Upper lobe of right lung (tissue), 1 donor: Measurements from ENCODE around the gene ASTN2. TPM values are rescaled to one million over a fixed set of nuclear protein-coding genes. Genes with fewer than 3 reads are reported as not detected.
A peak's percentile ranks its signal among the peaks of the same experiment; 100 is the strongest.

Experiments used
- ATAC-seq: fragments of 200-7000 bp; cut with Tn5 transposase; one replicate; pipeline ENCODE4 v1.9.1; 2020; ENCODE audit warnings: mild to moderate bottlenecking, moderate library complexity
- DNase-seq: peaks from one replicate; pipeline ENCODE4 v3.0.0-alpha.2; 2020
- H3K27ac ChIP-seq: fragments of 200-600 bp; one replicate; pipeline ENCODE4 v1.8.0; 2022
- H3K27me3 ChIP-seq: fragments of 200-600 bp; one replicate; pipeline ENCODE4 v1.8.0; 2022; ENCODE audit warnings: mild to moderate bottlenecking
- H3K36me3 ChIP-seq: fragments of 200-600 bp; one replicate; pipeline ENCODE4 v1.8.0; 2022
- H3K4me1 ChIP-seq: fragments of 200-600 bp; one replicate; pipeline ENCODE4 v1.8.0; 2022
- H3K4me3 ChIP-seq: fragments of 200-600 bp; one replicate; pipeline ENCODE4 v1.8.0; 2022; ENCODE audit warnings: mild to moderate bottlenecking
- H3K9me3 ChIP-seq: fragments of 200-600 bp; one replicate; pipeline ENCODE4 v1.8.0; 2022
- intact Hi-C: fragments of 100-400 bp; cut with DNase I; formaldehyde crosslinking; loops from one replicate; pipeline ENCODE4 v1.11.0; 2022
- total RNA-seq: library from RNA; stranded (reverse); fragmentation: NEBNext Ultra II Directional; extraction: Animal tissue kit (Norgen Biotek cat#: 25700); gene quantifications from one replicate; pipeline ENCODE4 v1.2.1, GENCODE V29; 2021
- TF ChIP-seq, protein P1 (sequence below): fragments of 200-600 bp; IDR thresholded peaks from one replicate; pipeline ENCODE4 v1.8.0; 2022; ENCODE audit warnings: antibody characterized with exemption
- donor health status: DM: no; HTN: yes; CAD: no; lungs with severe emphysema.

Gene ASTN2
- total RNA-seq, 1 donor from 2014 or later: 3.8 TPM

DNA sequence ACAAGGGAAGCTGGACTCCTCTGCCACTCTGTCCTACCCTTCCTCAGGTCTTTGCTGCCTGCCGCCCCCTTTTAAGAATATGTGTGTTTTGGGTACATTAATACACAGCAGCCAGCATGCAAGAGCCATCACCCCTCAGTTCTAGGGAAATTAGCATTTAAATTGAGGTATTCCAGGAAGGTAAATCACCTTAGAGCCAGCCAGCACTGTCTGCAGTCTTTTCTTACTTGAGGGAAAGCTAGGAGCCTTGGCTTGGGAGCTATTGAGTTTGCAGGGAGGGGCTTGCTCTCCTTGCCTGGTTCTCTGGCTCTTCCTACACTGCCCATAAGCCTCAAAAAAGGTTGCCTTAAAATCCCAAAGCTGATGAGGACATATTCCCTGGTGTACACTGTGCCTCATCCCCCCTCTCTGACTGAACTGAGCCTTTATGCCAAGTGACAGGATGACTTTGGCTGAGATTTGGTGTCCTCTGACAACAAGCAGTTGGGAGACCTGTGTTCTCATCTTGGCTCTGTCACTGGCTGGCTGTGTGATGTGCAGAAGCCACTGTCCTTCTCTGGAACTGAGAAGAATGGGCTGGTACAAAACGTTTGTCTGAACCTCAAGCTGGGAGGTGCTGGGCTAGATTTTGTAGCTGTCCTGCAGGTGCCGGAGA, 673.6 kb downstream of the ASTN2 start:
- Histone ChIP-seq H3K4me1 (no peaks in the 10 kb centered on the region), H3K9me3 (no peaks in the 10 kb centered on the region), H3K27me3 (no peaks in the 10 kb centered on the region), H3K27ac (no peak overlapping the region), H3K36me3 (no peaks in the 10 kb centered on the region), H3K4me3 (no peak overlapping the region)
- ATAC-seq: no peak
- TF ChIP-seq, protein P1, sequence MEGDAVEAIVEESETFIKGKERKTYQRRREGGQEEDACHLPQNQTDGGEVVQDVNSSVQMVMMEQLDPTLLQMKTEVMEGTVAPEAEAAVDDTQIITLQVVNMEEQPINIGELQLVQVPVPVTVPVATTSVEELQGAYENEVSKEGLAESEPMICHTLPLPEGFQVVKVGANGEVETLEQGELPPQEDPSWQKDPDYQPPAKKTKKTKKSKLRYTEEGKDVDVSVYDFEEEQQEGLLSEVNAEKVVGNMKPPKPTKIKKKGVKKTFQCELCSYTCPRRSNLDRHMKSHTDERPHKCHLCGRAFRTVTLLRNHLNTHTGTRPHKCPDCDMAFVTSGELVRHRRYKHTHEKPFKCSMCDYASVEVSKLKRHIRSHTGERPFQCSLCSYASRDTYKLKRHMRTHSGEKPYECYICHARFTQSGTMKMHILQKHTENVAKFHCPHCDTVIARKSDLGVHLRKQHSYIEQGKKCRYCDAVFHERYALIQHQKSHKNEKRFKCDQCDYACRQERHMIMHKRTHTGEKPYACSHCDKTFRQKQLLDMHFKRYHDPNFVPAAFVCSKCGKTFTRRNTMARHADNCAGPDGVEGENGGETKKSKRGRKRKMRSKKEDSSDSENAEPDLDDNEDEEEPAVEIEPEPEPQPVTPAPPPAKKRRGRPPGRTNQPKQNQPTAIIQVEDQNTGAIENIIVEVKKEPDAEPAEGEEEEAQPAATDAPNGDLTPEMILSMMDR: no peak
- intact Hi-C loops: no loop called here
- DNase-seq: no peak

DNA sequence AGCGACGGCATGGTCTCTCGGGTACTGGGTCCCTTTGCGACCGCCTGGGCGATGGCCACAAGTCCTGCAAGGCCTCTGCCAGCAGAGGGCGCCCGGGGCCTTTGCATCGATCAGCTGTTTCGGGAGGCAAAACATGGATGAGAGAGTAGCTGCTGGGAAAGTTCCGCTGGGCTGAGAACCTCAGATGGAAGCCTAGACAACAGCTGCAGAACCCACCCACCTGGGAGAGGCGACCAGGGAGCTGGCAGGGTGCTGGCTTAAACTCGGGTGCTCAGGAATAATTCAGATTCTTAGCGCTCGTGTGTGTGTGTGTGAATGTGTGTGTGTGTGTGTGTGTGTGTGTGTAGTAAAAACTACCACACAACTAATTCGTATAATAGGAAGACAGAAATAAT, 677.7 kb downstream of the ASTN2 start:
- H3K9me3 ChIP-seq: no peaks in the 10 kb centered on the region
- peak; percentile 86 for ATAC-seq

DNA sequence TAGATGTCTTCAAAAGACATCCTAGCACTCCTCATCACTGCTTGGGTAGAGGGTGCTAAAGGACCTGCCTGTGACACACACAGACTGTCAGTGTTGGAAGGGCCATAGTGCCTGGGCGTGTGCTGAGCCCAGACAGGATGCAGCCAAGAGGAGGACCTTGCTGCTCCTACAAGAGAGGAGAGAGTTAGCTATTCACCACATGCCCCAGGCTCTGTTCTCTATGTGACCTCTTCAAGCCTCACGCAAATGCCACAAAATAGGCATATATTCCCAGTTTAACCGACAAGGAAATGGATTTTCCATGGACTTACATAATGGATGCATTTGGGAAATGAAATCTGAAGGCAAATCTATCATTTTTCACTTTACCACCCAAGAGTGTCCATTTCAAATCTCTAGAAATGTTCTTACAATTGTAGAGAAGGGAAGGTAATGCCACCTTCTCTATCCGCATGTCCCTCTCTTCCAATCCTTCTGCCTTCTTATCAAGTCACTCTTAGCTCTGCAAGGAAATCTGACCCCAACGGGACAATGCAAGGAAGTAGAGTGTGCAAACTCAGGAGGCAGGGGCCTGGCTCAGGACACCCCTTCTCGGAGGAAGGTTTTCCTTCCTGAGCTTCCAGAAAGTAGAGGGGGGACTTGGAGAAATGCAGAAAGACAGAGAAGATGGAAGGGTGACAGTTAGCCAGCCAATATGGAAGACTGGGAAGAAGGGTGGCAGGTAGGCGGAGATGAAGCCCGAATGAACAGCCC, 678.3 kb downstream of the ASTN2 start:
- Histone ChIP-seq H3K27ac (no peak overlapping the region), H3K27me3 (no peaks in the 10 kb centered on the region), H3K36me3 (no peaks in the 10 kb centered on the region), H3K4me3 (no peak overlapping the region), H3K9me3 (no peaks in the 10 kb centered on the region), H3K4me1 (no peaks in the 10 kb centered on the region)
- no peak for ATAC-seq
- intact Hi-C loops: loop anchor here (10.0 kb wide), 1 partner anchor 118 kb away; no protein-coding TSS in a partner anchor
- TF ChIP-seq, protein P1: no peak
- DNase-seq: no peak

More for the DNA sequence above, 677.7 kb downstream of the ASTN2 start:
- H3K27me3 ChIP-seq: no peaks in the 10 kb centered on the region
- TF ChIP-seq, protein P1: peak; percentile 89
- no peak overlapping the region for H3K27ac ChIP-seq
- intact Hi-C loops: loop anchor here (10.0 kb wide), 1 partner anchor 118 kb away; no protein-coding TSS in a partner anchor
- peak; percentile 88 for DNase-seq
- H3K4me1 ChIP-seq: no peaks in the 10 kb centered on the region
- H3K36me3 ChIP-seq: no peaks in the 10 kb centered on the region
- H3K4me3 ChIP-seq: no peak overlapping the region

DNA sequence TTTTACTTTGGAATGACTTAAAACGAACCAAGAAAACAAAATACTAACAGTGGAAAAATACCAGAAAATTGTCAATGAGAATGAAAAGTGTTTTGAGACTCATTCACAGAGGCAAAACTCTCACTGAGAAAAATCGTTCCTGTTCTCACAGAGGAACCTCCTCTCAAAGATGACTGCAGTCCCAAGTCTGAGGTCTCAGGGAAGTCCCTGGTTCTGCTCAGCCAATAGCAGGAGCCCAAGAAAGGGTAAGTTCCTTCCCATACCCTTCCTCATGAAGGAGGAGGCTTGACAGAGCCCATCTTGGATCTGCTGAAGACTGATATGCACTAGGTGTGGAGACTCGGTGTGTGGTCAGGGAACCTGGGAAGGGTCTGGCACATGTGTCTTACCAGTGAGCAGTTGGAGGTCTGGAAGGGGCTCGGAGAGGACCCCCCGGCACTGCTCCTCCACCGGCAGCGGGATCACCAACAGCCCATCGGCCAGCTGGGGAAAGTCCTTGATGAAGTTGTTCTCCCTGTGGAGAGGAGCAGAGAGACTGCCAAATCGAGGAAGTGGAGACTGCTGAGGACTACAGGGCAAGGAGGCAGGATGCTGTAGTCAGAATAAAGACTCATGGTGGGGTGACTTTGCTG, 681.7 kb downstream of the ASTN2 start:
- intact Hi-C loops: loop anchor here (10.0 kb wide), 1 partner anchor 122 kb away; no protein-coding TSS in a partner anchor
- Histone ChIP-seq H3K4me1 (no peaks in the 10 kb centered on the region), H3K36me3 (no peaks in the 10 kb centered on the region), H3K27me3 (no peaks in the 10 kb centered on the region), H3K27ac (no peak overlapping the region), H3K4me3 (no peak overlapping the region), H3K9me3 (no peaks in the 10 kb centered on the region)
- no peak for ATAC-seq
- TF ChIP-seq, protein P1: no peak
- DNase-seq: no peak

DNA sequence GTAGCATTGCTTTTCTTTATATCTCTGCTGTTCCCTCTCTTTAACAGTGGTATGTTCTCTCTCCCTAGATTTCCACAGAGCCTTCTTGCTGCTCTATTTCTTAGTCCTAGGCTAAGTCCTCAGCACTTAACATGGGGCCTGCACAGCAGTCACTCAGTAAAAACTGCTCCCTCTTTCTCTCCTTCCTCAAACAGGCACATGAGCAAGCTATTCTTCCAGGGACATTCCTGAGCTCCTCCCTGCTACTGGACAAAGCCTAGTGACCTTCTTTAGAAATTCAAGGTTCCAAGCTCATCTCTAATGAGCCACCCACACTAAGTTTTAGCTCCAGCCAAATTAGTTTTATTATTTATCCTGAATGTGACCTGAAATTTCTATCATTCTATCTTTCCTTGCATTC, 688.3 kb downstream of the ASTN2 start:
- no peaks in the 10 kb centered on the region for H3K27me3 ChIP-seq
- no peak for ATAC-seq

More for the DNA sequence above, 688.3 kb downstream of the ASTN2 start:
- Histone ChIP-seq H3K27ac (no peak overlapping the region), H3K4me3 (no peak overlapping the region), H3K36me3 (no peaks in the 10 kb centered on the region), H3K9me3 (no peaks in the 10 kb centered on the region), H3K4me1 (no peaks in the 10 kb centered on the region)
- no peak for DNase-seq
- TF ChIP-seq, protein P1: no peak
- intact Hi-C loops: no loop called here
